T-helper 2 cell treated with Interferon-gamma antibody and Interleukin-4, amounts not matched to agents 100 ng/mL and 5 ng/mL, for 36 hours (primary cell): ENCODE data around the gene UTP11. TPM values are rescaled to one million over a fixed set of nuclear protein-coding genes. Genes with fewer than 3 reads are reported as not detected.

Experiments
- intact Hi-C: fragments of 100-400 bp; cut with micrococcal nuclease; formaldehyde crosslinking; loops from one replicate; pipeline ENCODE4 v1.15.1; 2023
- total RNA-seq: library from RNA; stranded (reverse); gene quantifications from 2 replicates; pipeline ENCODE4 v1.2.3, GENCODE V29; 2022

UTP11 gene
- total RNA-seq, 1 donor from 2014 or later, result 47.0 TPM

GRCh38 chr1:38045401-38046332 is 33.1 kb downstream of the UTP11 start:
- intact Hi-C loops, result loop anchor here (10.0 kb wide), 1 partner anchor 789 kb away; no protein-coding TSS in a partner anchor

DNA sequence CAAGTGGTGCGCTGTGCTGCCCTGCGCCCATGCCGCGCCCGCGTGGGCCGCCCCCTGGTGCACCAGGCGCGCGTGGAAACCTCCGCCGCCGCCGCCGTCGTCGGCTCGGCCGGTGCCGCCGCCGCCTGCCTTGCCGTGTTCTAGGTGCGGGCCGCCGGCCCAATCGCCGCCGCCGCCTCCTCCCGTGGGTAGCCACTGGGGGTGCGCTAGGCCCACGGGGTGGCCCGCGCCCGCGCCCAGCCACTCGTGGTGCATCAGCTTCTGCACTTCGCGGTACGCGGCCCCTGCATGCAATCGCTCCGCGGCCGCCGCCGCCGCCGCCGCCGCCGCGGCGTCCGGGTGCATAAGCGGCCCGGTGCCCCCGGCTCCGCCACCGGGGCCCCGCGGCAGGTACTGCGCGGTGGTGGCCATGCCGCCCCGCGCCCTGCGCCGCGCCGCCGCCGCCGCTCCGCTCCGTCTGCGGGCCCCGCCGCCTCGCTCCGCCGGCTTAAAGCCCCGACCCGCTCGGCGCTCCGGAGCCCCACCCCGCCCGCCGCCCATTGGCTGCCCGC is 33.9 kb downstream of the UTP11 start, which contains the start of gene POU3F1:
POU3F1 (minus strand) TSS at position 461 of the 551 bp plus-strand sequence; CDS start at position 411, 50 bp downstream.
- intact Hi-C loops, result loop anchor here (10.0 kb wide), 1 partner anchor 788 kb away; no protein-coding TSS in a partner anchor

DNA sequence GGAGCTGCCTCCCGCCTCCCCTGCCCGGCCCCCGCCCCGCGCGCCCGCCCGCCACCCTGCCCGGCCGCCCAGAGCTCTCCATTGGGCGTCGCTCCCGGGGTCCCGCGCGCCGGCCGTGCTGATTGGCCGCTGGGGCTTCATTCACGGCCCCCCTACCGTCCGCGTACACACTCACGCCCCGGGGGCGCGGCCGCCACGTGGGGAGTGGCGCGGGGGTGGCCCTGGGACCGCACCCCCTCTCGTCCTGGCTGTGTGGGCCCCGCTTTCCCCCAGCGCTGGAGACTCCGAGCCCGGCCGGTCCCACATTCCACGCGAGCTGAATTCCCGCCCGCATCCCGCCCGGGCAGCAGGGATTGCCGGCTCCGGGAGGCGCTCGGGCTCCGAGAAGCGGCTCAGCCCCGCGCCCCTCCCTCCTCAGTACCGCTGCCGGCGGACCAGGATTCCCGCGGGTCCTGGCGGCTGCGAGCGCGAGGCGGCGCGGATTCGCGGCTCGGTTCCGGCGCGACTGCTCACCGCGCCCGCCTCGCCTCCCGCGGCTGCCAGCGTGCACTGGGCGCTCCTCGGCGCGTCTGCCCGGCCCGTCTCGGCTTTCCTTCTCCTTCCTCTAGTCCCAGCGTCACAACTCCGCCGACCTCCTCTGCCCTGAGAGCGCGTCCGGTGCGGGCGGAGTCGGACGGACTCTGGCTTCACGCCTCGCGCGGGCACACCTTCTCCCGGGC is 34.5 kb downstream of the UTP11 start:
- intact Hi-C loops, result loop anchor here (10.0 kb wide), 1 partner anchor 788 kb away; no protein-coding TSS in a partner anchor

DNA sequence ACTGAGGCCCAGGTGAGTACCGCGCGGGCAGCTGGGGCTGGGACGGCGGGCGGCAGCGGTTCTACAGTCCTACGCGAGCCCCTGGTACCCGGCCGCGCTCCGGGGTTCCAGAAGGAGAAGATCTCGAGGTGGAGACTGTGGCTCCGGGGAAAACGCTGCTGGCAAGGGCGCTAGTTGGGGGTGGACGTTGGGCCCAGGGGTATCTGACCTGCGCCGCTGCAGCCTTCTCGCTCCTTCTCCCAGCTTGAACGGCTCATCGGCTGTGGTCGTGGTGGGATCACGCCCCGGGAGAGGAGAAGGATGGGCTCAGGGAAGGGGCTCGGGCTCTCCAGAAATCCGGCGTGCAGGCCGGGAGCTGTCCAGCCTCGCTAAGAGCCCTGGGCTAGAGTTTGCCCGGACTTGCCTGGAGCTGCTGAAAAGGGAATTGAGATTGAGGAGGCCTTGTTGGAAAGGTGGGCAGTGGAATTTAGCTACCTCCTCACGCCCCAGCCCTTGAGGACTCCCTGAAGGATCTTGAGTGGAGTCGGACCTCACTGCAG is 35.1 kb downstream of the UTP11 start:
- intact Hi-C loops, result loop anchor here (10.0 kb wide), 1 partner anchor 787 kb away; no protein-coding TSS in a partner anchor

DNA sequence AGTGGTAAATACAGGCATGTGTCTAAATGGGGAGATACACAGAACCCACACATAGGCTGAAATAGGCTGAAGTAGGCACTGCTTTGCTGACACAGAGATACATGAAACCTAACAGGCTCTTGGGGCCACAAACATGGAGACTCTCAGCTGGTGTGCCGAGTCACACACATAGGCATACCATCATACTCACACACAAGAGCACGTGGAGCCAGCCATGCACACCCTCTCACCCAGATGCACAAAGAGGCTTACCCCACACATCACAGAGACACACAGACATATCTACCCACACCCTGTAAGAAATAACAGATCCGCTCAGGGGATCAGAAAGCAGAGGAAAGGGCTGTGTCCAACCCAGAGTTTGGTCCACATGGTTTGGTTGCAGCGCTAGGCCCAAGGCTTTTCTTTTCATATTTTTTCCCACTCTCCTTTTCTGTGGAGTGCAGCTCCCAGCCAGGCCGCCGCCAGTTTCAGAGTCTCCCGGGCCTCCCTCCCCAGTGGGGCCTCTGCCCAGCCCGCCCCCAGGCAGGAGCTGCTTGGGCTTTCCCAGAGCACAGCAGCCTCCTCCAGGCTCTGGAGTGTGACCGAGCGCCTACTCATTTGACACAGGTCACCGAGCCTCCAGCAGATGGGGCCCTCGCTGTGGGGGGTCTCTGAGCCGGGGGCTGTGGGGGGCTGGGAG is 38.0 kb downstream of the UTP11 start:
- intact Hi-C loops, result no loop called here

DNA sequence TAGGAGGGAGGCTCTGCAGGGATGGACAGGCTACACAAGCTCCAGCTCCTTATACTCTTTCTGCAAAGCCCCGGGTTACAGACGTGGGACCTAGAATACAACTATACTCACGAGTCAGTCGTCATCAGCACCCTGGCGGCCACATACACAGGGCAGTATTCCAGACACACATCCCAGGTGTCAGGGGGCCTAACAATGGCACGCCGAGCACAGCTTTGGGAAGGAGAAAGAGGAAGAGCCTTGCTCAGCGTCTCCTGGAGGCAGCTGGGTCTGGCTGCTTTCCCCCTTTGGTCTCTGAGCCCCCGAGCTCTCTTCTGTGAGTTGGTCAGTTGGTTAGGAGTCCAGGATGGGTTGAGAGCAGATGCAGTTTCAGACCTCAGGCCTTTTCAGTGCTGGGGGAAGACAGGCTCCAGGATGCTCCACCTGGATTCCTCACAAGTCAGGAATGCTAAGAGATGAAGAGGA is 38.6 kb downstream of the UTP11 start:
- intact Hi-C loops, result no loop called here

- intact Hi-C loops, result no loop called here
These were observed 40.3 kb downstream of the UTP11 start for GRCh38 chr1:38052750-38053415.

- intact Hi-C loops, result no loop called here
These were observed 41.0 kb downstream of the UTP11 start for GRCh38 chr1:38053416-38054091.

DNA sequence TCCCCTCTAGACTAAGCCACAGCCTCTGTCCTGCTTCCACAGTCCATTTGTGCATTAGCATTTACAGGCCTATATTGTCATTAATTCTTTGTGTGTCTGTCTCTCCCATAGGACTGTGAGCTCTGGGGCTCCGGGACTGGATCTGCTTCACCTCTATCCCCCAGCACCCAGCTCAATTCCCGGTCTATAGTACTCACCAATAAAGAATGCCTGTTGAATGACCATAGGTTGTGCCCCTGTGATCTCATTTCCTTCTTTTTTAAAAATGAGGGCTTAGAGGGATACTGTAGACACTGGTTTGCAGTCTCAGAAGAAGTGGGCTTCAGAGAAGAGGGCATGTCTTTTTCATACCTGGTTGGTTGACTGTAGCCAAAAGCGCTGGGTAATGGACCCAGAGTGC is 42.9 kb downstream of the UTP11 start:
- intact Hi-C loops, result no loop called here

- intact Hi-C loops, result no loop called here
These were observed 43.4 kb downstream of the UTP11 start for GRCh38 chr1:38055965-38056364.

DNA sequence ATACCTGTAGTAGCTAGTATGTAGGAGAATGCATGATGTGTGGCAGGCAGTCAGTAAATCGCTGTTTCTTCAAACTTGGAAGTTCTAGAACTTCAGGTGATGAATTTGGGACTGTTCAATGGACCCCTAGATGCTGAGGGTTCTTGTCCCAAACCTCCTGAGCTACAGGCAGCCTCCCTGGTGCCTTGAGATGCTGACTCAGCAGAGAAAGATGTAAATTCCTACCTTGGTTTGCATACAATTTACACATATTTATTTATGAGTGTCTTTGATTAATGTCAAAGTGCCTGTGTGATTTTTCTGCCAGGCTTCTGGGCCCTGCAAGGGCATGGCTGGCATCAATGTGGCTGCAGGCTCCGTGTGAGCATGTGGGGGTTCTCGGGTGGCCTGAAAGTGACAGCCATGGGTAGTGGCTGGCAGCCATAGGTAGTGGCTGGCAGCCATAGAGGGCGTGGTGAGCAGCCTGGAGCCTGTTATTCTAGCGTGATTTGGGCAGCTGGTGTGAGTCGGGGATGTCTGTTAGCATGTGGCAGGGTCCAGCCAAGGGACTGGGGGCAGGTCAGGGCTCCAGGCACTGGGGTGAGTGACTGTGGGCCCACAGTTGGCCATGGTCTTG is 47.2 kb downstream of the UTP11 start:
- intact Hi-C loops, result no loop called here

DNA sequence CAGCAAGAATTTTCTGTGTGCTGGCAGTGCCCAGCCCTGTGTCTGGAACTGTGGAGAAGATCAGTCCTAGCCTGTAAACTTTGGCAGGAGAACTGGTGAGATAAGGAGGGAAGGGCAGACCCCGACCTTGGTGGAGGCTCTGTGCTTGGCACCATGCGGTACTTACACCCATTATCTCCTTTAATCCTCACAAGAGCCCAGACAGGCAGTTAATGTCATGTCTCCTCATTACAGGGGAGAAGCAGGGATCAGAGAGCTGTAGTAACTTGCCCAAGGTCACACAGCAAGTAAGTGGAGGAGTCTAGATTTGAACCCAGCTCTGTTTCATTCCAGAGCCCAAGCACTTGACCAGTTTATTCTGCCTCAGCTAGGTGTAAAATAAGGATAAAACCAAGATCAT is 48.0 kb downstream of the UTP11 start:
- intact Hi-C loops, result no loop called here

DNA sequence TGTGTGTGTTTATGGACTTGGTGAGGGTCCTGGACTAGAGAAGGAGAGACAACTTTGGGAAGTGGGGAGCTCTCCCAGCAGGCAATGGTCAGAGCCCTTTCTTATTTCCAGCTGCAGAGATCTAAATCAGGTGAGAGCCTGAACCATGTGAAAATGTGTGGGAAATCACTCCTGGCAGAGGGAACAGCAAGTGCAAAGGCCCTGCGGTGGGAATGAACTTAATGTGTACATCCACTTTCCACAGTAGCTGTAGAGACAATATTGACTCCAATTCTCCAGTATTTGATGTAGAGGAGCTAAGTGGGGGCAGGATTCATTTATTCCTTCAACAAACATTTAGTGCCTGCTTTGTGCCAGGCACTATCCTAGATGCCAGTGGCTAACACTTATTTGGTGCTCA is 48.8 kb downstream of the UTP11 start:
- intact Hi-C loops, result no loop called here

DNA sequence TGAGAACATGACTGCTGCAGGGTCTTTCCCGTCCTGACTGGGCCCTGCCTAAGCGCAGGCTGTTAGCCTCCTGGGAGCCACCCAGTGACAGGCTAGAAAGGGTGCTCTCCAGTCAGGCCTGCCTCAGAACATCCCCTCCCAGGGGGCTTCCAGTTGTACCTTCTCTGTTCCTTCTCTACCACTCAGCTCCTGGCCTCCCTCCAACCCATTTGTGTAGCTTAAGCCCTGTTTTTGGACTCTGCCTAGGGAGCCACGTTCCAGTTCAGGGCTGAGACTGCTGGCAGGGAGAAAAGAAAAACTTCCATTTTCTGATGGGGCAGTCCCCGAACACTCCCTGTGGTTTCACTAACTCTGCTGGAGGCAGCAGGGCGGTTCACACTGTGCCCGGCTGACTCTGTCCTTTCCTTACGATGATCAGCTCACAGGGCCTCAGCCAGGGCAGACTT is 49.4 kb downstream of the UTP11 start:
- intact Hi-C loops, result no loop called here

GRCh38 chr1:38062361-38063288 is 50.1 kb downstream of the UTP11 start:
- intact Hi-C loops, result no loop called here

GRCh38 chr1:38063616-38064015 is 51.1 kb downstream of the UTP11 start:
- intact Hi-C loops, result no loop called here

DNA sequence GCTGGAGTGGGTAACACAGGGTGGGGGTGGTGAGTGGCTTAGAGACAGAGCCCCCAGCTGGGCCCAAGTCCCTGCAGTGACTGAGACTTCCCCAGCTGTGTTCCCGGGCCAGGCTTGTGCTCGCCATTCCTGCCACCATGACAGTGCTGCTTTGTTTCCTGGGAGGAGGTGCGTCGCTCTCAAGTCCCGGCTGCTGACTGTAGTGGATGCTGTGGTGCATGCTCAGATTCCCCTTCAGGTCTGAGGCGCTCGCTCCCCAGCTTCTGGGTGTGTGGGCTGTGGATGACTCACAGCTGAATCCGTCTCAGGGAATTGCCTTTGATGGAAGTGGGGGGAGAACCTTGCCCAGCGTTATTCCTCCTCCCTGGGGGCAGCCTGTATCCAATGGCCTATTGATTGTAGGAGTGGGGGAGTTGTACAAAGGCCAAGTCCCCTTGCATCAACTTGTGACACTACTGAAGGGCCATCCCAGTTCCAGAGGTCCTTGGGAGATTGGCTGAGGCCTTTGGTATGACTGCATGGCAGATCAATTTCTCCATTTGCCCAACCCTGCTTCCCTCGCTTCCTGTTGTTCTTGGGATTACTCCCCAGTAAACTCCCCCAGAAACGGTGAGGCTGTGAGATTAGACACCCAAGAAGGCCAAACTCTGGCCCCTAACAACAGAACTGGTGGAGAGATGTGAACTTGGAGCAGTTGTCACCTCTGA is 51.8 kb downstream of the UTP11 start:
- intact Hi-C loops, result no loop called here
